ENCODE data around the gene ANKS3. TPM values are rescaled to one million over a fixed set of nuclear protein-coding genes. Genes with fewer than 3 reads are reported as not detected.

Gene ANKS3
- polyA plus RNA-seq, 1 donor (not counting 4 experiments of a cell fraction or from before 2014, with no cell fraction given), result 11.7 TPM

GRCh38 chr16:4655801-4656200 lies 78.3 kb downstream of the ANKS3 start:
- dilution Hi-C loops (cut with MboI; ENCODE audit: extremely low pct_ligation_motif_present, low sequenced_read_pairs), result no loop called here

DNA sequence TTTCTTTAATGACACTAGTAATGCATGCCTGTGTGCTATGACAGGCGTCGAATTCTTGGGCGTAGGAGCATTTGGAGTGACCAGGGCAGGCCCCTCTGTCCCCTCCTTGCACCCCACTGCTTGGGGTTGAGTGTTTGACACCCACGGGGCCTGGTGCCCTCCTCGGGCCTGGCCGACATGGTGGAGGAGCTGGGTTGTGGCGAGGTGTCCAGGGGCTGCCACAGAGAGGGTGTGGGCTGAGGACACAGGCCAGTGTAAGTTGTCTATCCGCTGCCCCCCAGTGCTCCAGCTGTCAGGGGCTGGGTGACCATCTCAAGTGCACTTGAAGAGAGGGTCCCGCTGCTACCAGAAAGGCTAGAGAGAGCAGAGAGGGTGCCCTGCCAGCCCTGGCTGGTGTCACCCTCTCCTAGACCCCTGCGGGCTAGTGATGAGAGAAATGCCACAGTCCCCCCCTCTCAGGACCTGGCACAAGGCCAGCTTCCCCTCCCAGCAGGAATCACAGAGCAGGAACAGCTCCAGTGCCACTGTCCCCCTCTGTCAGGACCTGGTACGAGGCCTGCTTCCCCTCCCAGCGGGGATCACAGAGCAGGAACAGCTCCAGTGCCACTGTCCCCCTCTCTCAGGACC lies 79.0 kb downstream of the ANKS3 start:
- dilution Hi-C loops (cut with MboI; ENCODE audit: extremely low pct_ligation_motif_present, low sequenced_read_pairs), result no loop called here
- no peaks in the 10 kb centered on the region for H3K4me1 ChIP-seq (ENCODE audit: control insufficient read depth, extremely low read depth, insufficient read depth, low read length)
- H3K4me3 ChIP-seq (ENCODE audit: control insufficient read depth in 2 of 3, extremely low read depth in 1 of 3, insufficient read depth in 2 of 3, low read depth in 1 of 3, low read length in 3 of 3), result no peak overlapping the region
- TF ChIP-seq, protein P1, sequence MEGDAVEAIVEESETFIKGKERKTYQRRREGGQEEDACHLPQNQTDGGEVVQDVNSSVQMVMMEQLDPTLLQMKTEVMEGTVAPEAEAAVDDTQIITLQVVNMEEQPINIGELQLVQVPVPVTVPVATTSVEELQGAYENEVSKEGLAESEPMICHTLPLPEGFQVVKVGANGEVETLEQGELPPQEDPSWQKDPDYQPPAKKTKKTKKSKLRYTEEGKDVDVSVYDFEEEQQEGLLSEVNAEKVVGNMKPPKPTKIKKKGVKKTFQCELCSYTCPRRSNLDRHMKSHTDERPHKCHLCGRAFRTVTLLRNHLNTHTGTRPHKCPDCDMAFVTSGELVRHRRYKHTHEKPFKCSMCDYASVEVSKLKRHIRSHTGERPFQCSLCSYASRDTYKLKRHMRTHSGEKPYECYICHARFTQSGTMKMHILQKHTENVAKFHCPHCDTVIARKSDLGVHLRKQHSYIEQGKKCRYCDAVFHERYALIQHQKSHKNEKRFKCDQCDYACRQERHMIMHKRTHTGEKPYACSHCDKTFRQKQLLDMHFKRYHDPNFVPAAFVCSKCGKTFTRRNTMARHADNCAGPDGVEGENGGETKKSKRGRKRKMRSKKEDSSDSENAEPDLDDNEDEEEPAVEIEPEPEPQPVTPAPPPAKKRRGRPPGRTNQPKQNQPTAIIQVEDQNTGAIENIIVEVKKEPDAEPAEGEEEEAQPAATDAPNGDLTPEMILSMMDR (optimal IDR thresholded peaks at IDR 0.05 in 1 of 3, IDR thresholded peaks at IDR 0.05 in 1 of 3, conservative IDR thresholded peaks at IDR 0.05 in 1 of 3; ENCODE audit: extremely low read depth in 1 of 3, insufficient read depth in 2 of 3, low read length in 3 of 3), result no peak
- TF ChIP-seq EZH2 (IDR thresholded peaks at IDR 0.05; ENCODE audit: low read length), result no peak
- H3K27ac ChIP-seq (ENCODE audit: control insufficient read depth, insufficient read depth, low read length), result no peak overlapping the region
- no peaks in the 10 kb centered on the region for H3K27me3 ChIP-seq (ENCODE audit: control insufficient read depth, extremely low read depth, insufficient read depth, low read length)
- FAIRE-seq (no peak), DNase-seq (ENCODE audit: low read depth, low spot score) (no peak)
- H4K20me1 ChIP-seq (ENCODE audit: control insufficient read depth, extremely low read depth, insufficient read depth, low read length), result no peaks in the 10 kb centered on the region
- H3K36me3 ChIP-seq (ENCODE audit: control insufficient read depth in 2 of 2, extremely low read depth in 1 of 2, insufficient read depth in 2 of 2, low read length in 2 of 2), result peaks cover 19 to 55% of the 10 kb centered on the region in 2 experiments
- H3K9me3 ChIP-seq (ENCODE audit: control insufficient read depth, low read depth, low read length), result no peaks in the 10 kb centered on the region
- no peaks in the 10 kb centered on the region for H3K9me1 ChIP-seq (ENCODE audit: control insufficient read depth, extremely low read depth, insufficient read depth, low read length)
- no peak overlapping the region for H3K9ac ChIP-seq (ENCODE audit: control insufficient read depth, extremely low read depth, insufficient read depth, low read length)
- H3K4me2 ChIP-seq (ENCODE audit: control insufficient read depth, extremely low read depth, insufficient read depth, low read depth, low read length), result no peak overlapping the region
- no peaks in the 10 kb centered on the region for H3K79me2 ChIP-seq (ENCODE audit: control insufficient read depth, insufficient read depth, low read length)
- H2AFZ ChIP-seq (ENCODE audit: control insufficient read depth, low read length), result no peak overlapping the region

More at GRCh38 chr16:4655801-4656200, 78.3 kb downstream of the ANKS3 start:
- FAIRE-seq (no peak), DNase-seq (ENCODE audit: low read depth, low spot score) (no peak)
- H3K9me3 ChIP-seq (ENCODE audit: control insufficient read depth, low read depth, low read length), result no peaks in the 10 kb centered on the region
- H3K36me3 ChIP-seq (ENCODE audit: control insufficient read depth in 2 of 2, extremely low read depth in 1 of 2, insufficient read depth in 2 of 2, low read length in 2 of 2), result peaks cover 19 to 53% of the 10 kb centered on the region in 2 experiments
- TF ChIP-seq, protein P1 (optimal IDR thresholded peaks at IDR 0.05 in 1 of 3, IDR thresholded peaks at IDR 0.05 in 1 of 3, conservative IDR thresholded peaks at IDR 0.05 in 1 of 3; ENCODE audit: extremely low read depth in 1 of 3, insufficient read depth in 2 of 3, low read length in 3 of 3), result no peak
- no peak for TF ChIP-seq EZH2 (IDR thresholded peaks at IDR 0.05; ENCODE audit: low read length)
- H3K27ac ChIP-seq (ENCODE audit: control insufficient read depth, insufficient read depth, low read length), result no peak overlapping the region
- no peaks in the 10 kb centered on the region for H3K4me1 ChIP-seq (ENCODE audit: control insufficient read depth, extremely low read depth, insufficient read depth, low read length)
- no peaks in the 10 kb centered on the region for H3K27me3 ChIP-seq (ENCODE audit: control insufficient read depth, extremely low read depth, insufficient read depth, low read length)
- H3K9ac ChIP-seq (ENCODE audit: control insufficient read depth, extremely low read depth, insufficient read depth, low read length), result no peak overlapping the region
- H3K79me2 ChIP-seq (ENCODE audit: control insufficient read depth, insufficient read depth, low read length), result no peaks in the 10 kb centered on the region
- no peaks in the 10 kb centered on the region for H4K20me1 ChIP-seq (ENCODE audit: control insufficient read depth, extremely low read depth, insufficient read depth, low read length)
- no peaks in the 10 kb centered on the region for H3K9me1 ChIP-seq (ENCODE audit: control insufficient read depth, extremely low read depth, insufficient read depth, low read length)
- no peak overlapping the region for H2AFZ ChIP-seq (ENCODE audit: control insufficient read depth, low read length)
- no peak overlapping the region for H3K4me3 ChIP-seq (ENCODE audit: control insufficient read depth in 2 of 3, extremely low read depth in 1 of 3, insufficient read depth in 2 of 3, low read depth in 1 of 3, low read length in 3 of 3)
- no peak overlapping the region for H3K4me2 ChIP-seq (ENCODE audit: control insufficient read depth, extremely low read depth, insufficient read depth, low read depth, low read length)

Data from keratinocyte (primary cell).